T47D (cell line): ENCODE measurements around the gene ELP4.
"Not testable (repeated sequence)": the region's sequence is repeated elsewhere in the genome, so short reads cannot be mapped to it uniquely, and the experiment has no call there.

Experiments used
- DNase-seq, 2 experiments: peaks; one replicate each; pipeline versions ENCODE4 v3.0.0 to v3.0.0-alpha.2; 2011 to 2012; ENCODE audit warnings: low read depth in 1 of 2, low spot score in 1 of 2
- JUND ChIP-seq: IDR thresholded peaks from 2 replicates; pipeline ENCODE4 v1.6.1; 2012; ENCODE audit warnings: low read depth
- in situ Hi-C: cut with HindIII; loops from 2 replicates; pipeline ENCODE4 v1.10.0; 2016; ENCODE audit warnings: low sequenced_read_pairs, low pct_unique_long_range_greater_than_20kb

ELP4 gene

GRCh38 chr11:31711137-31711536 lies 201.6 kb downstream of the ELP4 start:
- no peak for TF ChIP-seq JUND
- in situ Hi-C loops, result no loop called here
- no peak for DNase-seq

GRCh38 chr11:31712851-31713250 lies 203.3 kb downstream of the ELP4 start:
- no peak for TF ChIP-seq JUND
- DNase-seq, result no peak
- in situ Hi-C loops, result no loop called here

GRCh38 chr11:31714840-31715239 lies 205.3 kb downstream of the ELP4 start:
- DNase-seq, result no peak
- in situ Hi-C loops, result no loop called here
- no peak for TF ChIP-seq JUND

- DNase-seq, result no peak
- in situ Hi-C loops, result no loop called here
- no peak for TF ChIP-seq JUND
Measured at GRCh38 chr11:31720225-31720624, 210.7 kb downstream of the ELP4 start.

GRCh38 chr11:31720671-31721365 lies 211.3 kb downstream of the ELP4 start:
- DNase-seq, result no peak
- TF ChIP-seq JUND, result no peak
- in situ Hi-C loops, result no loop called here

GRCh38 chr11:31722754-31723153 lies 213.2 kb downstream of the ELP4 start:
- TF ChIP-seq JUND, result no peak
- DNase-seq, result no peak
- in situ Hi-C loops, result no loop called here

- in situ Hi-C loops, result no loop called here
- TF ChIP-seq JUND, result no peak
- DNase-seq, result no peak
Measured at GRCh38 chr11:31725176-31725575, 215.6 kb downstream of the ELP4 start.

- no peak for TF ChIP-seq JUND
- no peak for DNase-seq
- in situ Hi-C loops, result no loop called here
Measured at GRCh38 chr11:31728432-31728831, 218.9 kb downstream of the ELP4 start.

- in situ Hi-C loops, result no loop called here
- DNase-seq, result no peak
- no peak for TF ChIP-seq JUND
Measured at GRCh38 chr11:31740131-31740530, 230.6 kb downstream of the ELP4 start.

GRCh38 chr11:31740731-31741368 lies 231.3 kb downstream of the ELP4 start:
- in situ Hi-C loops, DNase-seq: not testable (repeated sequence)

- DNase-seq, result no peak
- TF ChIP-seq JUND, result no peak
- in situ Hi-C loops, result no loop called here
Measured at GRCh38 chr11:31747581-31747980, 238.0 kb downstream of the ELP4 start.

- no peak for DNase-seq
- in situ Hi-C loops, result no loop called here
- TF ChIP-seq JUND, result no peak
Measured at GRCh38 chr11:31757260-31757835, 247.8 kb downstream of the ELP4 start.

- in situ Hi-C loops, result no loop called here
- no peak for TF ChIP-seq JUND
- no peak for DNase-seq
Measured at GRCh38 chr11:31761636-31762035, 252.1 kb downstream of the ELP4 start.
